Retinal pigment epithelial cell (primary cell): Measurements from ENCODE around the gene SHFL.

Source experiments
- DNase-seq: peaks from one replicate; pipeline ENCODE4 v3.0.0-alpha.2; 2010; ENCODE audit warnings: low read depth
- H3K4me3 ChIP-seq: 2 replicates; pipeline ENCODE4 v1.5.1; 2011; ENCODE audit warnings: mild to moderate bottlenecking, low read length, control low read depth, moderate library complexity
- CTCF ChIP-seq: conservative IDR thresholded peaks from 2 replicates; pipeline ENCODE4 v1.5.1; 2011; ENCODE audit warnings: low read depth, low read length, control low read depth, inconsistent platforms

Gene SHFL

DNA sequence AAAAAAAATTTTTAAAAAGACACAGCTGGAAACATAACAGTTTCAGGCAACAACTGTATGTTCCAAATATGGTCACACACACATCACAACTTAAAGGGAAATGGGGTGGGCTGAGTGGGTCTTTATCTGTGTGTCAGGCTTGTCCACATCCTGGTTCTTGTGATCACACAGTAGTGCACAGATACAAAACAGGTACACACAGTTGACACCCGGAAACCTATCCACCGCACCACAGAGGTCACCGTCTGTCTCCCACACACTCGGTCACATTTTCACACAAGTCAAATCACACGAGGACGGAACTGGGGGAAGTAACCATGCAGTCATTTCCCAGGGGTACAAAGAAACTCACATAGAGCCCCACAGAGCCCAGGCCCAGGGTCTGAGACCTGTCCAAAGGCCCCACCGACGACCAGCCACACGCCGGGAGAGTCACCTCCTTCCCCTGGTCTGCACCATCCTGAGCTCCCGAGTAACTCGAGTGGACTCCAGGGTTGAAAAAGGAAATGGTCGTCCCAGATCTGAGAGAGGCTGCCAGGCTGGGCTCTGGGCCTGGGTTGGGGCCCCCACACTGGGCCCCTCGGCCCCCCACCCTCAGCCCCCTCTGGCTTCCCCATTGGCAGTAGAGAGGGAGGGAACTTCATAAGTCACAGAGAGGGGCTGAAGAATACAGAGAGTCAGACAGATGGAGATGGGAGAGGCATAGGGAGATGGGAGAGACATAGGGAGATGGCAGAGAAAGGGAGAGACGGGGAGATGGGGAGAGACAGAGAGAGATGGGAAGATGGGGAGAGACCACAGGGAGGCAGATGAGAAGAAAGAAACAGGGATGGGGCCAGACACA lies 18.8 kb downstream of the SHFL start:
- no peak overlapping the region for H3K4me3 ChIP-seq
- DNase-seq, result no peak

DNA sequence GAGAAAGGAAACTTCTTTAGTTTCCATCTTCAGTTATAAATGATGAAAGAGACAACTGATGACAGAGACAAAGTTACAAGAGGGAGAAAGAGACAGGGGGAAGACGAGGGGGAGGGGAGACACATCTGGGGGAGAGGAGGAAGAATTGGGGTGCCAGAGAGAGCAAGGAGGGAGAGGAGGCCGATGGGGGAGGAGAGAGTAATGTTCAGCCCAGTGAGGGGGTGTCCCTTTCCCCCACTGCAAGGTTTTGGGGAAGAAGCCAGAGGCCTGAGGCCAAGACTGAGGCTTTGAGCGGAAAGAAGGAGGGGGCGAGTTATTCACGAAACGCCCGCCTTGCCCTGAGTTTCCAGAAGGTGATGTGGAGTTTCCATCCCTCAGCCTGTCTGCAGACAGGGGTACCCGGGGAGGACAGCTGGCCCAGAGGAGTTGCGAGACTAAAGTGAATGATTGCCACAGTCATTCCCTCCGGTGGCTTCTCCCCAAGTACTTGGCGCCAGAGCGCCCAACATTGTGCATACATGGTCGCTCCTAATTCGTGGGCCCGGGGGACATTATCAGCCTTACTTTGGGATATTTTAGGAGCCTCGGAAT lies 19.5 kb downstream of the SHFL start:
- no peak for DNase-seq
- TF ChIP-seq CTCF, result no peak
- H3K4me3 ChIP-seq, result peak overlapping the region; percentile 29

More for the DNA sequence above, 18.8 kb downstream of the SHFL start:
- no peak for TF ChIP-seq CTCF

DNA sequence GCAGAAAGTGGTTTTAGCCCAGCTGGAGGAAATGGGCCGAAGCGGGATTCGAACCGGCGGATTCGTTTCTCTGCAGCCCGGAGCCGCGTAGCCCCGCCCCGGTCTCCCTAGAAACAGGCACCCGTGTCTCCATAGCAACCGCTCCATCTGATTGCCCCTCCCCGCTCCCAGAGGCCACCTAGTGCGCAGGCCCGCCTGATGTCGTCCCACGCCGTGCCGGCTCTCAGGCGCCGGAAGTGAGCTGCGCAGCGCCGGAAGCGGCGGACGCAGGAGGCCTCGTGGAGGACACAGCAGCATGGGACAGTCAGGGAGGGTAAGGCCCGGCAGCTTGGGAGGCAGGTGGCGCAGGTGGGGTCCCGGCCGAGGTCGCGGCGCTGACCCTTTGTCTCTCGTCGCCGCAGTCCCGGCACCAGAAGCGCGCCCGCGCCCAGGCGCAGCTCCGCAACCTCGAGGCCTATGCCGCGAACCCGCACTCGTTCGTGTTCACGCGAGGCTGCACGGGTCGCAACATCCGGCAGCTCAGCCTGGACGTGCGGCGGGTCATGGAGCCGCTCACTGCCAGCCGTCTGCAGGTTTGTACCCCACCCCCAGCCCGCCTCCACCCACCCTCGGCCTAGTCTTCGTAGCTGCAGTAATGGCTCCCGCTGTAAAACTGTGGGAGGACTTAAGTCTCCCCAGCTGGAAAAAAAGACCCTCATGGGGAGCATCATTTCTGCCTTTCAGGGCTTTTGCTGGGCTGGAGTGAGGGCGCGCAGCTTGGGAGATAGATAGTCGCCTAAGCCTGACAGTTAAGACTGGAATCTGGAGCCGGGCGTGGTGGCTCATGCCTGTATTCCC lies 20.2 kb downstream of the SHFL start, which contains the start of gene PPAN:
TSS of gene PPAN (plus strand) at position 263 of the 837 bp plus-strand sequence. CDS start at position 296, 33 bp downstream.
- peak within 1 kb of the TSS; percentile 88 for H3K4me3 ChIP-seq
- peak; percentile 89 for DNase-seq
- TF ChIP-seq CTCF, result no peak

- H3K4me3 ChIP-seq, result peak overlapping the region; percentile 88
- DNase-seq, result no peak
- TF ChIP-seq CTCF, result no peak
These were observed 21.1 kb downstream of the SHFL start for GRCh38 chr19:10107254-10107653.

DNA sequence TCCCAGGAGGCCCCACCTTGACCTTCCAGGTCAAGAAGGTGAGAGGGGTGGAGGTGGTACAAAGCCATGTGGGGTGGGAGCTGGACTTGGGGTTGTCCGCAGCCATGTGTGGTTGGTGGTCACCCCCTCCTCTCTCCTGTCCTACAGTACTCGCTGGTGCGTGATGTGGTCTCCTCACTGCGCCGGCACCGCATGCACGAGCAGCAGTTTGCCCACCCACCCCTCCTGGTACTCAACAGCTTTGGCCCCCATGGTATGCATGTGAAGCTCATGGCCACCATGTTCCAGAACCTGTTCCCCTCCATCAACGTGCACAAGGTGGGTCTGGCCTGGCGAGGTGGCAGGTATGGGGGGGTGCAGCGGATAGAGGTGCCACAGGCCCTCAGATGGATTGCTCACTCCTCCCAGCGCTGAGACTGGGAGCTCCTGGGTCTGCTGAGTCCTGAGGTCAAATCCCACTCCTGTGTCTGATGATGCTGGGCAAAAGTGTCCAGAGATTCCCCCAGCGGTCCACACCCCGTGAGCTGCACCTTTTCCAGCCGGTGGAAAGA lies 21.8 kb downstream of the SHFL start:
- no peak overlapping the region for H3K4me3 ChIP-seq
- no peak for TF ChIP-seq CTCF
- DNase-seq, result no peak

DNA sequence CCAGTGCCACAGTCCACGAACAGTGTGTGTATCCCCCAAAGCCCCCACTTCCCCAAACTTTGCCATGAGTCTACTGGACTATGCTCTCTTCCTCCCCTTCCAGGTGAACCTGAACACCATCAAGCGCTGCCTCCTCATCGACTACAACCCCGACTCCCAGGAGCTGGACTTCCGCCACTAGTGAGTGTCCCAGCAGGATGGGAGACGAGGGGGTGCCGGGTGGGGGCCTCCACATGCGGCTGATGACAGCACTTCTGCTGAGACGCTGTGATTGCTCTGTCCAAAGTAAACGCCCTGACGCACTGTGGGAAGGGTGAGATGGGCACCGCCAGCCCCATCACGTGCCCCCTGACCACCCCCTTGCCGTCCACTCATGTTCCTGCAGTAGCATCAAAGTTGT lies 23.4 kb downstream of the SHFL start:
- TF ChIP-seq CTCF, result no peak
- no peak overlapping the region for H3K4me3 ChIP-seq
- DNase-seq, result no peak
